PFSK-1 (cell line): Measurements from ENCODE around the gene VAV3.

ENCODE experiments used
- FOXP2 ChIP-seq: optimal IDR thresholded peaks from 2 replicates; pipeline ENCODE3; 2011; ENCODE audit warnings: borderline replicate concordance, control low read depth, inconsistent platforms; ENCODE audit not compliant: insufficient read depth; ENCODE audit errors: extremely low read length, extremely low read depth
- POLR2AphosphoS5 ChIP-seq: IDR thresholded peaks from 2 replicates; pipeline ENCODE4 v1.6.1; 2012; ENCODE audit warnings: low read depth, mild to moderate bottlenecking, control low read depth, low read length, moderate library complexity
- REST ChIP-seq, 2 experiments: IDR thresholded peaks; 2 replicates each; pipeline versions ENCODE4 v1.6.1 to v1.8.0; 2011 to 2012; ENCODE audit warnings: low read depth in 2 of 2, low read length in 2 of 2, control low read depth in 1 of 2, inconsistent platforms in 1 of 2, mild to moderate bottlenecking in 1 of 2, moderate library complexity in 1 of 2; ENCODE audit not compliant: insufficient read depth in 1 of 2
- SIN3A ChIP-seq: IDR thresholded peaks from 2 replicates; pipeline ENCODE4 v1.6.1; 2012; ENCODE audit warnings: mild to moderate bottlenecking, low read length, moderate library complexity, borderline replicate concordance; ENCODE audit not compliant: insufficient read depth
- TAF1 ChIP-seq: IDR thresholded peaks from 2 replicates; pipeline ENCODE4 v1.6.1; 2012; ENCODE audit warnings: low read length, control low read depth, borderline replicate concordance; ENCODE audit not compliant: insufficient read depth

VAV3 gene

GRCh38 chr1:107648071-107648470 is 316.9 kb downstream of the VAV3 start:
- TF ChIP-seq POLR2AphosphoS5 (no peak), SIN3A (no peak), FOXP2 (no peak), REST (IDR thresholded peaks at IDR 0.05; ENCODE audit: insufficient read depth in 1 of 2, low read depth in 2 of 2, low read length in 2 of 2) (no peak), TAF1 (no peak)

- TF ChIP-seq TAF1 = no peak
- TF ChIP-seq FOXP2 = no peak
- no peak for TF ChIP-seq SIN3A
- TF ChIP-seq POLR2AphosphoS5 = no peak
- TF ChIP-seq REST (IDR thresholded peaks at IDR 0.05; ENCODE audit: insufficient read depth in 1 of 2, low read depth in 2 of 2, low read length in 2 of 2) = no peak
Observed at GRCh38 chr1:107647012-107647411, 318.0 kb downstream of the VAV3 start.

GRCh38 chr1:107643766-107644165 is 321.2 kb downstream of the VAV3 start:
- TF ChIP-seq SIN3A (no peak), FOXP2 (no peak), REST (IDR thresholded peaks at IDR 0.05; ENCODE audit: insufficient read depth in 1 of 2, low read depth in 2 of 2, low read length in 2 of 2) (no peak), TAF1 (no peak), POLR2AphosphoS5 (no peak)

- no peak for TF ChIP-seq FOXP2
- TF ChIP-seq TAF1 = no peak
- TF ChIP-seq REST (IDR thresholded peaks at IDR 0.05; ENCODE audit: insufficient read depth in 1 of 2, low read depth in 2 of 2, low read length in 2 of 2) = no peak
- TF ChIP-seq POLR2AphosphoS5 = no peak
- TF ChIP-seq SIN3A = no peak
Observed at GRCh38 chr1:107640207-107640606, 324.8 kb downstream of the VAV3 start.

GRCh38 chr1:107637101-107637500 is 327.9 kb downstream of the VAV3 start:
- TF ChIP-seq POLR2AphosphoS5 (no peak), REST (IDR thresholded peaks at IDR 0.05; ENCODE audit: insufficient read depth in 1 of 2, low read depth in 2 of 2, low read length in 2 of 2) (no peak), TAF1 (no peak), FOXP2 (no peak), SIN3A (no peak)
